GM12878 (cell line): Measurements from ENCODE around the gene STARD10. TPM values are rescaled to one million over a fixed set of nuclear protein-coding genes. Genes with fewer than 3 reads are reported as not detected.

Experiments used
- ATAC-seq: fragments of 200-7000 bp; cut with Tn5 transposase; 3 replicates; pipeline ENCODE4 v1.9.1; 2020; ENCODE audit warnings: mild to moderate bottlenecking, moderate library complexity
- BruUV-seq: library from RNA; stranded (reverse); fragments of 400-500 nt; replicated peaks from 2 replicates; lab custom pipeline; 2021; lab: Mats Ljungman, UMichigan
- CTCF ChIA-PET: fragments of 300-600 bp; sonication (Branson Sonifier 250); formaldehyde crosslinking; extraction: SDS; loops from one replicate; lab custom pipeline; 2021; ENCODE audit warnings: inconsistent platforms; lab: Yijun Ruan, JAX
- POLR2A ChIA-PET: fragments of 350-600 bp; formaldehyde crosslinking; extraction: SDS; loops from one replicate; lab custom pipeline; 2021; ENCODE audit warnings: inconsistent platforms; lab: Charles Lee
- RAD21 ChIA-PET: fragments of 300-600 bp; sonication (Branson Sonifier 250); formaldehyde crosslinking; loops from one replicate; lab custom pipeline; 2023; ENCODE audit warnings: antibody characterized with exemption; ENCODE audit not compliant: unreplicated experiment; lab: Charles Lee
- SMC1A ChIA-PET: fragments of 300-600 bp; sonication (Branson Sonifier 250); formaldehyde crosslinking; loops from one replicate; lab custom pipeline; 2023; ENCODE audit not compliant: unreplicated experiment, uncharacterized antibody; lab: Charles Lee
- DNase-seq: peaks from one replicate; pipeline ENCODE4 v3.0.0-alpha.2; 2011; ENCODE audit warnings: low read depth, low spot score
- FAIRE-seq: peaks from 3 replicates; lab custom pipeline; 2011; peaks lifted over from hg19 to GRCh38; lab: Jason Lieb, UNC
- H2AFZ ChIP-seq: 2 replicates; pipeline ENCODE4 v1.6.0; 2011; ENCODE audit warnings: low read depth, low read length, control low read depth; ENCODE audit not compliant: control insufficient read depth
- H3K27ac ChIP-seq: 2 replicates; pipeline ENCODE4 v1.5.1; 2011; ENCODE audit warnings: control low read depth; ENCODE audit not compliant: control insufficient read depth, insufficient read depth
- H3K27me3 ChIP-seq, 2 experiments: replicated peaks in 1 of 2; 2 replicates each; pipeline versions ENCODE4 v1.6.0 to v1.6.1; 2011; ENCODE audit warnings: low read length in 1 of 2; ENCODE audit not compliant: control insufficient read depth in 2 of 2, insufficient read depth in 2 of 2
- H3K36me3 ChIP-seq, 2 experiments: 2 replicates each; pipeline ENCODE4 v1.5.1; 2011; ENCODE audit warnings: low read length in 1 of 2; ENCODE audit not compliant: control insufficient read depth in 2 of 2, insufficient read depth in 2 of 2
- H3K4me1 ChIP-seq: 2 replicates; pipeline ENCODE4 v1.6.1; 2011; ENCODE audit warnings: mild to moderate bottlenecking, low read length, moderate library complexity, mixed read lengths; ENCODE audit not compliant: control insufficient read depth, insufficient read depth
- H3K4me2 ChIP-seq: 2 replicates; pipeline ENCODE4 v1.6.0; 2011; ENCODE audit warnings: control low read depth; ENCODE audit not compliant: control insufficient read depth, insufficient read depth
- H3K4me3 ChIP-seq: fragments of 200-600 bp; sonication (generic); 2 replicates; pipeline ENCODE4 v1.5.1; 2016
- H3K79me2 ChIP-seq: 2 replicates; pipeline ENCODE4 v1.6.0; 2011; ENCODE audit warnings: low read length; ENCODE audit not compliant: control insufficient read depth, insufficient read depth
- H3K9ac ChIP-seq: 2 replicates; pipeline ENCODE4 v1.8.0; 2011; ENCODE audit warnings: low read length, control low read depth, mixed read lengths; ENCODE audit not compliant: control insufficient read depth, insufficient read depth
- H3K9me3 ChIP-seq: replicated peaks from 3 replicates; pipeline ENCODE4 v1.5.1; 2011; ENCODE audit warnings: mild to moderate bottlenecking, low read length; ENCODE audit not compliant: control insufficient read depth, insufficient read depth
- H4K20me1 ChIP-seq: 2 replicates; pipeline ENCODE4 v1.6.0; 2011; ENCODE audit not compliant: control insufficient read depth, insufficient read depth
- CHD1 ChIP-seq: IDR thresholded peaks from 2 replicates; pipeline ENCODE4 v1.6.1; 2012; ENCODE audit warnings: low read depth, low read length, improper control_type of control experiment
- GABPA ChIP-seq: IDR thresholded peaks from 2 replicates; pipeline ENCODE4 v1.6.1; 2014; ENCODE audit warnings: antibody characterized with exemption, low read depth, mild to moderate bottlenecking, inconsistent platforms
- IRF3 ChIP-seq: fragments of 450-650 bp; IDR thresholded peaks from 2 replicates; pipeline ENCODE4 v1.6.1; 2014; ENCODE audit warnings: mild to moderate bottlenecking
- KDM1A ChIP-seq: fragments of 200-600 bp; sonication (generic); IDR thresholded peaks from 2 replicates; pipeline ENCODE4 v1.6.1; 2016; ENCODE audit warnings: borderline replicate concordance
- MTA3 ChIP-seq: IDR thresholded peaks from 2 replicates; pipeline ENCODE4 v1.6.1; 2012; ENCODE audit warnings: low read length, inconsistent platforms, borderline replicate concordance
- REST ChIP-seq: IDR thresholded peaks from 2 replicates; pipeline ENCODE4 v1.6.1; 2012; ENCODE audit warnings: mild to moderate bottlenecking, low read depth, low read length
- RUNX3 ChIP-seq: IDR thresholded peaks from 2 replicates; pipeline ENCODE4 v1.6.1; 2012; ENCODE audit warnings: low read length, inconsistent platforms
- SREBF2 ChIP-seq: IDR thresholded peaks from 2 replicates; pipeline ENCODE4 v1.6.1; 2012; ENCODE audit warnings: mild to moderate bottlenecking, low read length
- TCF12 ChIP-seq: IDR thresholded peaks from 2 replicates; pipeline ENCODE4 v1.6.1; 2011; ENCODE audit warnings: low read depth, mild to moderate bottlenecking, low read length
- ZBED1 ChIP-seq: IDR thresholded peaks from 2 replicates; pipeline ENCODE4 v1.6.1; 2016; ENCODE audit warnings: borderline replicate concordance
- WGBS: methylation state at CpG from one replicate; pipeline ENCODE4 v1.1.6; 2016; ENCODE audit warnings: low lambda C conversion rate; ENCODE audit not compliant: insufficient replicate concordance, insufficient coverage; ENCODE audit errors: missing lambda C conversion rate; 5-methylcytosine and 5-hydroxymethylcytosine counted together
- in situ Hi-C: fragments of 300-500 bp; cut with MboI; formaldehyde crosslinking; loops from 9 replicates; pipeline ENCODE4 v1.14.3; 2018; ENCODE audit warnings: mixed read lengths
- intact Hi-C: fragments of 100-400 bp; cut with micrococcal nuclease; formaldehyde crosslinking; loops from one replicate; pipeline ENCODE4 v1.14.2; 2022; ENCODE audit not compliant: unreplicated experiment
- polyA plus RNA-seq, 11 experiments: library from polyadenylated mRNA; depleted of rRNA in 4 of 11; unstranded in 6 of 11; stranded (reverse) in 5 of 11; fragments of >200 nt; fragmentation: Nextera tagmentation in 4 of 11; fragmentation: Illumina TruSeq in 1 of 11; extraction: Ambion mirVana in 4 of 11; extraction: Trizol in 1 of 11; gene quantifications; 1 replicate in 1 of 11; 2 replicates in 10 of 11; pipeline versions ENCODE4 v1.2.1 to v1.2.3, GENCODE V29; 2011 to 2016; ENCODE audit warnings: inconsistent platforms in 2 of 11, missing spikeins in 2 of 11, low read depth in 1 of 11
- total RNA-seq, 4 experiments: library from RNA; depleted of rRNA in 3 of 4; stranded (reverse); fragments of >200 nt in 3 of 4; fragmentation: Illumina TruSeq in 1 of 4; extraction: Trizol in 1 of 4; gene quantifications; 2 replicates each; pipeline versions ENCODE4 v1.2.1 to v1.2.3, GENCODE V29; 2013 to 2021

STARD10 gene
- total and polyA plus RNA-seq, 10 of the 15 experiments (the other 5 are each of a cell fraction or from before 2014, with no cell fraction given), result 0.15 to 43.2 (median 23.1) TPM

- peak overlapping the region; percentile 45 for H3K9ac ChIP-seq
- TF ChIP-seq SREBF2, result no peak
- no peak for TF ChIP-seq GABPA
- TF ChIP-seq REST, result no peak
- TF ChIP-seq IRF3, result no peak
- no peak for TF ChIP-seq MTA3
- TF ChIP-seq CHD1, result no peak
- no peak for TF ChIP-seq RUNX3
- TF ChIP-seq ZBED1, result no peak
- TF ChIP-seq KDM1A, result no peak
- no peak for TF ChIP-seq TCF12
- TF ChIP-seq, all 136 proteins: peak for 0
- POLR2A ChIA-PET, result interaction anchor here (0.5 to 5.9 kb wide), 10 partner anchors 9 to 75 kb away, joined by 3 to 40 read pairs (median 4); partner anchors contain the start of genes ARAP1 and STARD10
Observed at GRCh38 chr11:72740562-72741428, 53.1 kb downstream of the STARD10 start.

More at GRCh38 chr11:72740562-72741428, 53.1 kb downstream of the STARD10 start:
- 12% methylated on average over 10 of the region's 10 CpGs for WGBS
- H3K27me3 ChIP-seq, result no peaks in the 10 kb centered on the region
- CTCF ChIA-PET, result interaction anchor here (0.6 to 7.5 kb wide), 11 partner anchors 9 to 642 kb away, joined by 3 to 89 read pairs (median 4); partner anchors contain the start of gene STARD10
- peak overlapping the region; percentile 99 for H3K4me2 ChIP-seq
- in situ Hi-C loops, result no loop called here
- FAIRE-seq, result no peak
- intact Hi-C loops, result loop anchor here (5.0 to 10.0 kb wide), 4 partner anchors 52 to 414 kb away; partner anchors contain the start of genes ATG16L2 and STARD10
- SMC1A ChIA-PET, result interaction anchor here (0.7 to 5.4 kb wide), 8 partner anchors 9 to 437 kb away, joined by 3 to 41 read pairs (median 8); partner anchors contain the start of genes ATG16L2 and STARD10
- H4K20me1 ChIP-seq, result no peaks in the 10 kb centered on the region
- no peak for ATAC-seq
- H3K36me3 ChIP-seq, result no peaks in the 10 kb centered on the region
- H2AFZ ChIP-seq, result no peak overlapping the region
- DNase-seq, result no peak
- BruUV-seq, result no TSS peak
- peak overlapping the region; percentile 31; the same call in 1 of the 2 replicates for H3K4me3 ChIP-seq
- H3K79me2 ChIP-seq, result peaks cover 88% of the 10 kb centered on the region
- H3K9me3 ChIP-seq, result no peaks in the 10 kb centered on the region
- RAD21 ChIA-PET, result interaction anchor here (0.6 to 8.2 kb wide), 14 partner anchors 9 to 424 kb away, joined by 3 to 55 read pairs (median 4); partner anchors contain the start of genes ARAP1 and STARD10
- H3K27ac ChIP-seq, result peak overlapping the region; percentile 98
- H3K4me1 ChIP-seq, result peaks cover 89% of the 10 kb centered on the region
